GM18502 (cell line): ENCODE data around the gene OR2T1.
A peak's percentile ranks its signal among the peaks of the same experiment; 100 is the strongest.
"Not testable (repeated sequence)": the region's sequence is repeated elsewhere in the genome, so short reads cannot be mapped to it uniquely, and the experiment has no call there.

Experiments used
- ATAC-seq: cut with Tn5 transposase; IDR thresholded peaks from one replicate; pipeline ENCODE4 v1.9.1; 2021; ENCODE audit warnings: mild to moderate bottlenecking; ENCODE audit not compliant: unreplicated experiment, poor library complexity

The OR2T1 gene, protein sequence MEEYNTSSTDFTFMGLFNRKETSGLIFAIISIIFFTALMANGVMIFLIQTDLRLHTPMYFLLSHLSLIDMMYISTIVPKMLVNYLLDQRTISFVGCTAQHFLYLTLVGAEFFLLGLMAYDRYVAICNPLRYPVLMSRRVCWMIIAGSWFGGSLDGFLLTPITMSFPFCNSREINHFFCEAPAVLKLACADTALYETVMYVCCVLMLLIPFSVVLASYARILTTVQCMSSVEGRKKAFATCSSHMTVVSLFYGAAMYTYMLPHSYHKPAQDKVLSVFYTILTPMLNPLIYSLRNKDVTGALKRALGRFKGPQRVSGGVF

DNA sequence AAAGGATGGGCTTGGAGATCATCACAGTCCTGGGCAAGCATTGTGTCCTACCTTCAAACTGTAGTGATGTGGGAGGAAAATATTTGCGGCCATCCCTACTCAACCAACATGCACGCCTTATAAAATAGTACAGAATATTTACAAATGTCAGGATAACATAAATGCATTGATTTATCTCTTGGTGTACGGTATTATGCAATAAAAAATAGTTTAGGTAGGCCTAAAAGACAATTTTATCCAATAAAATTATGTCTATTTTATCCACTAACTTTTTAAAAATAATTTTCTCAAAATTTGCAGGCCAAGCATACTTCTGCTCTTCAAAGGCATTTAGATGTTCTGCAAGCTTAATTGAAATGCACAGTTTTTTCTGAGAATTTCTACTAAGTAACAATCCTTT is at the start of gene OR2T1:
TSS of gene OR2T1 (plus strand) at position 301 of the 400 bp plus-strand sequence. CDS start 3,100 bp downstream, outside the sequence.
- ATAC-seq, result no peak

DNA sequence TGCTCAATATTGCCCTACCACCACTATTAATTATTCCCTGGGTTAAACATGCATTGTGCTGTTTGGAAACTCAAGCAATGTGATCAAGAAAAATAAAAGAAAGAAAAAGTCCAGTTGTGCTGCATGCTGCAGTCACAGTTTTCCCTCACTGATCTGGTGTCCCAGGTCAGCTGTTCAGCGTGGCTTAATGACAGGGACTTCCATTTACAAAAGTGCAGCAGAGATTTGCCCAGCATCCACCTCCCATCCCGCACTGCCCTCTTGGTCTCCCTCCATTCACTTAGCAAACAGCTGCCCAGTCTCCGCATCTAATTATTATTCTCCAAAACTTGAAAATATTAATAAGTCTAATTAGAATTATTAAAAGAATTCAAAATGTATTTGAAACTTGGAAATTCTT is 43.4 kb upstream of the OR2T1 start:
- ATAC-seq, result no peak

DNA sequence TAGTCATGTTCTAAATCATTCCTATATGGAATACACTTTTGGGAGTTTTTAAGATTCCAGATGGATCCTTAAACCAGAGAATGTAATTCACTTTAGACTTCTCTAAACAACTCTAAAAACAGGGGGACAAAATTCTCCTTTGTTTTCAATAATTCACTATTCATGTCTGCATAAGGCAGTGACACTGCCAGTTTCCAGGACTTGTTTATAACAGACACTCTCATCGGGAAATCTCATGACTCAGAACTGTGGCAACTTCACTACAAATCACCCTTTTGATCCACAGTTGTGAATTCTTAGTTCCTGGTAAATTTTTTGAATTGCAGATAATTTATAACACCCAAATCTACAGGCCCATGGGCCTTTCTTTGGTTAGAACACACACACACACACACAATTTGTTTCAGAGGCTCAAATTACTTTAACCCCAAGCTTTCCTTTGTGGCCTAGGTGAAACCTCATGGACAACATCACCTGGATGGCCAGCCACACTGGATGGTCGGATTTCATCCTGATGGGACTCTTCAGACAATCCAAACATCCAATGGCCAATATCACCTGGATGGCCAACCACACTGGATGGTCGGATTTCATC is 41.6 kb upstream of the OR2T1 start, which contains the start of gene OR2T4:
TSS of gene OR2T4 (plus strand) at position 545 of the 595 bp plus-strand sequence. CDS start at position 545, 0 bp downstream.
- ATAC-seq, result no peak

DNA sequence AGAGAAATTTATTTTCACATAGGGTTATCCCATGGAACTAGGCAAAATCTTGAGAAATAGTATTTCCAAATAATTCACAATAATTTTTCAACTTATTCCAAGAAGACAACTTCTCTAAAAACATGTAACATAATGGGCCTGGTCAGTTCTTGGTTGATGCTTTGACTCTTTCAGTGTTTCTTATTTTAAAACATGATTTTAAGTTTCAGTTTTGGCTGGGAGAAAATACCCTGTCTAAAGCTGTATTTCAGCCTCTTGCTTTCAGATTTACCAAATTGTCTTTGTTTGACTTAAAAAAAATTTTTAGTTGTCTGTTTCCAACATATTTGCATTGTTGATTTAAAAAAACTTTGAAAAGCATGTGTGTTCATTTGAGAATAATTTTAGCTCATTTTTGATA is 36.2 kb upstream of the OR2T1 start:
- no peak for ATAC-seq

DNA sequence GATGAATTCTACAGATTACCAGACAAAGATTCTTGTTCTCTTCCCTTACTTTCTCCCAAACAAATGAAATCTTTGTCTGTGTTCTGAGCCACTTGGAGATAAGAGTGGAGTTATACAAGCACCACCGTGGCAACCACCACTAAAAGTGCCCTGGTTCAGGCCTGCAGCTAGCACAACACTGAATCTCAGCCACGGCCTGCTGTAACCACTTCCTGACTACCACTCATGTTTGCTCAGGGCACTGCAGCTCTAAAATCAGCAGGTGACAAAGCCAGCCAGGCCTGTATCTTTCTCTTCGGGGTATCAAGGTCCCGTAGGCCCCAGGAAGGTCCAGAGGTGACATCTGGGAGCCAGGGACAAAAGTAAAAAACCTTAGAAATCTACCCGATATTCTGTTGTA is 30.5 kb upstream of the OR2T1 start:
- peak; percentile 65 for ATAC-seq

DNA sequence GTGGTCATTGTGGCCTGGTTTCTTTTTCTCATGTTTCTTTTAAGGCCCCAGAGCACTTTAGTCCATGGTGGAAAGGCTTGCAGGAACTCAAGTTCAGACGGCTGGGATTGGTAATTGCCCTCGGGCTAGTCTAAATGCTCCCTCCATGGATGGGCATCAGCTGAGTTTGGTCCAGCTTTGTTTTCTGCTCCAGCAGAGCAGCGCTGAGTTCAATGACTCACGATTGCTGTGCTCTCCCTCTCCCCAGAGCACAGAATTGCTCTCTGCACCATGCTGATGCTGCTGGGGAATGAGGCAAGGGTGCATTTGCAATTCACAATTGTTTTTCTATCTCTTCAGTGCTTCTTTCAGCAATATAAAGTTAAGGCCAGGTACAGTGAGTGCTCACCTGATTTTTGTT is 29.1 kb upstream of the OR2T1 start:
- ATAC-seq, result no peak

DNA sequence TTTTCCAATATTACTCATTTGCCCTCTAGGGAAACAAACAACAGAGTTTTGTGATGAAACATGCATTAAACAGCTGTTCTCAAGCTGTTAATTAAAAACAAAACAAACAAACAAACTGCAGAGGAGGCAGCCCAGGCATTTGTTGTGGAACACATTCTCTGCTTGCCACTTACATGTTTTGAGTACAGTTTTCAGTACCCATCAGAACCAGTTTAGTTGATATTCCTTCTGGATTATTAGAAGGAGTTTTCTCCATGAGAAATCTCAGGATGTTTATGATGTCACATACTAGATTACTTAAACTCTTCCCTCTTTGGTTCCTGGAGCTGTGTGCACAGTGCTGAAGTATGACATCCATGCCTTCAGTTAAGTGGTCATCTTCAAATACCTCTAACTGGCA is 27.4 kb upstream of the OR2T1 start, which contains the start of gene OR2T6:
TSS of gene OR2T6 (plus strand) at position 301 of the 400 bp plus-strand sequence. CDS start 11,863 bp downstream, outside the sequence.
- ATAC-seq, result no peak

DNA sequence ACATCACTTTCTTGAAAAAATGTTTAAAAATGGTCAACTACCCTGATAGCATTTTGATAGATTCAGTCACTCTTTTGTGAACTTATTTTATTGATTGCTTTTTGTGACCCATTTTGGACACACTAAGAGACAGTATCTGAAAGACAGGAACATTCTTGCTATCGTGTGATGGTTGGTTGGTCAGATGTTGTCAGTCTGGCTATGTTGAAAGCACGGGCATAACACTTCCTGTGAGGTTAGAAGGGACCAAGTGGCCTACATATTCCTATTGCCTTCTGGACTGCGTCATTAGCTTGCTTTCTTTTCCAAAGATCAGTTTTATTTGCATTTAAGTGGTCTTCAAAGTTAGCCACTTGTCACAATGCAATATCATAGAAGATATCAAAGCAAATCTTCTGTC is 25.9 kb upstream of the OR2T1 start:
- no peak for ATAC-seq

DNA sequence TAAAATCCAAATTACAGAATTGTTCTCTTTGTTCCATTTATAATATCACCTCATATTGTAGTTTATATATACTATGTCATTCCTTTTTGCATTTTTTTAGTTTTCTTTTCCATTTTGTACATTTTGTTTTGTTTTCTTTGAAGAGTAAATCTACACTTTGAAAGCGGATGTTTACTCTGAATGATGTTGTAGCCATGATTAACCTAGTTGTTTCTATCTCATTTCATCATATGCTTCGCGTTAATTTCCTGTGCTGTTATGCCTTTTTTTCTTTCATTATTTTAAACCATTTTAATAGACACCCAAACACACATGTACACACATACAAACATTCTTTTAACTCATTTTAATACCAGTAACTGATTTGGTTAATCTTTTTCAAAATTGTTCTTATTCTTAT is 22.0 kb upstream of the OR2T1 start:
- ATAC-seq, result no peak

DNA sequence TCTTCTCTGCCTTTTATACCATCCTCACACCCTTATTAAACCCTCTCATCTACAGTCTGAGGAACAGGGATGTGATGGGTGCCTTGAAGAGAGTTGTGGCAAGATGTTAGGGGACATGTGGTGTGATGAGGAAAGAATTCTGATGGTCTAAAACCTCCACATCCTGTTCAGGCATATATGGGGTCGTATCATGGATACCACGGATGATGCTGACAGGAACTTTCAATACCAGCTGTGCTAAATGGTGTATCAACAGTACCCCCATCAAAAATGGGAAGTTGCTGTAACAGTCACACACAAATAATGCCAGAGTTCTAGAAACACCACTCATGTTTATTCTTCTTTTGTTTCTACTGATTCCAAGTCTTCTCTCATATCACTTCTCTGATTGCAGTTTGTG is 14.4 kb upstream of the OR2T1 start:
- no peak for ATAC-seq

DNA sequence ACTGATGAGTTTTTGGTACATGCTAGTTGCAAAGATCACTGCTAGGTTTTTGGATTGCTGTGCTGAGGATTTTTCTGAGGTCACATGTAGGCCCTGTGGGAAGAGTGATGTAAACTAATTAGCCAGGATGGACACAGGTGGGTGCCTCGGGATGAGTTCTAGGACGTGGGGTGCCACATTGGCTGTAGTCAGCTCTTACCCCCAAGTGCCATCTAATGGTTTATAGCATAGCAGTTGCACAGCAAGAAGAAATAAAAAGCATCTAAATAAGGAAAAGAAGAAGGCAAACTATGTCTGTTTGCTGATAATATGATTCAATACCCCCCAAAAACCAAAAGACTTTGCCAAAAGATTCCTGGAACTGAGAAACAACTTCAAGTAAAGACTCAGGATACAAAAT is 9.8 kb upstream of the OR2T1 start:
- ATAC-seq, result no peak

DNA sequence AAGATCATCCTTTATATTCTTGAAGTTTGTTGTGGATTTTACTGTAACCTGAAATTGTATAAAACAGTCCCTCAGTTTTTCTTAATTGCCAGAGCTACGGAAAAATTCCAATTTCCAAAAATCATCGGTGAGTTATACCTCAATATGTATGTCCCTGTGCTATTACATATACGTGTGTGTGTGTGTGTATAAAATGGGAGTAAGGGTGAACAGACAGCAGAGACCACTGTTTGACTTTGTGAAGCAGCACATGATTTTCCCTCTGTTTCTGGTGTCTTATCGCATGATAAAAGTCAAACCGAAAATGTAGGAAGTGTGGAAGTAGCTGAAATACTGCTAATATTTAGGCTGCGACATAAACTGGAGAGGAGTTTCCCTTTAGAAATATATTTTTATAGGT is 1.2 kb downstream of the OR2T1 start:
- ATAC-seq, result no peak

DNA sequence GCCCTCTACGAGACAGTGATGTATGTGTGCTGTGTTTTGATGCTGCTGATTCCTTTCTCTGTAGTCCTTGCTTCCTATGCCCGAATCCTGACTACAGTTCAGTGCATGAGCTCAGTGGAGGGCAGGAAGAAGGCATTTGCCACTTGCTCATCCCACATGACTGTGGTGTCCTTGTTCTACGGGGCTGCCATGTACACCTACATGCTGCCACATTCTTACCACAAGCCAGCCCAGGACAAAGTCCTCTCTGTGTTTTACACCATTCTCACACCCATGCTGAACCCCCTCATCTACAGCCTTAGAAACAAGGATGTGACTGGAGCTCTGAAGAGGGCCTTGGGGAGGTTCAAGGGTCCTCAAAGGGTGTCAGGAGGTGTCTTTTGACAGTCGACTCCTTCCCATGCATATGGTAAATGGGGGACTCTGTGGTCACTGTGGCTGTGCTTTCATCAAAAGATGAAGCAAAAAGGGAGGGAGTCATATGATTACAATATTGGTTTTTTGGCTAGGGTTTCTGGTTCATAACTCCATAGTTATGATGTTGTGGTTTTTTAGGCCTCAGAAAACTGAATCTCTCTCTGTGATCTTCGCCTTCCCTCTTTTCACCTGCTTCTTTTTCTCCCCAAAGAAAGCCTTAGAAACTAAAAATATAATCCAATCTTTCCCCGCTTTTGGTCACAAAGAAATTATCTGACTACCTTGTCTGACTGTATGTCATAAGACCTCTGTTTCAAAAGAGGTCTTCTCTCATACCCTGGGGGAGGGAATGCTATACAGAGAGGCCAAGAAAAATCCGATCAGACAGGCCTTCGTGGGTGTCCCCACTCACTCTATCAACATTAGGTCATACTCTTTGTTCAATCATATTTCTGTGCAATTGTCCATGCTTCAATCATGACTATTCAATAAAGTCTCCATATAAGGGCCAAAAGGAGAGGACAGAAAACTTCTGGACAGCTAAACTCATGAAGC is 4.2 kb downstream of the OR2T1 start:
- no peak for ATAC-seq

DNA sequence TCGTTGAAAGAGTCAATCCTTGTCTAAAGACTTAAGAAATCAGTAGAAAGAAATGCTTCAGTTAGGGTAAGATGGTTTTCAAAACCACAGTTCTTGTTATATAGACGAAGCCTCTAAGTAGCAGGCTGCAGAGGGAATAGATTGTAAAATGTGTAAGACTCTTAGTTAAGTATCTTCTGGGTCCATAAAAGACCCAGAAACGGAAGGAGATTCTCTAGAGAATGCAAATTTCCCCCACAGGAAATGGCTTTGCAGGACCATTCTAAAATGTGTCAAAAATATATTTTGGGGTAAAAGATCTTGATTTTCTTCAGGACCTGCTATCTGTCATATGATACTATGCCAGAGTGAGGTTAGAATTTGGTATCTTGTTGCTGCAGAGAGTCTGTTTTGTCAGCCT is 13.4 kb downstream of the OR2T1 start:
- peak; percentile 62 for ATAC-seq

DNA sequence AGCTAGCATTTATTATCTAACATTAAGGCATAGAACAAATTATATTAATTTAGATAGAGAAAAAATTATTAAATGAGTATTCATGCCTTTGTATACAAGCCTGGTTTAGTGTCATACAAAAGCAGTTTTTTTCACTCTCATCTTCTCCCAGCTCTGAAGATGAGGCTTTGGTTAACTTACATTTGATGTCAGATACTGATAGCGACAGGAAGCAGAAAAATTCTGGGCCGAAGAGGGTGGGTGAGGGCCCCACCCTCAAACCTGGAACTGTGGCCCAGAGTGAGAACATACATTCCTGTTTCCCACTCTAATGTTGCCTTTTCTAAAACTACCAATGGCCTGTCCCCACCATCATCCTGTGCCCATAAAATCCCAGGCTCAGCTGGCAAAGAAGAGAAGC is 15.0 kb downstream of the OR2T1 start:
- no peak for ATAC-seq

DNA sequence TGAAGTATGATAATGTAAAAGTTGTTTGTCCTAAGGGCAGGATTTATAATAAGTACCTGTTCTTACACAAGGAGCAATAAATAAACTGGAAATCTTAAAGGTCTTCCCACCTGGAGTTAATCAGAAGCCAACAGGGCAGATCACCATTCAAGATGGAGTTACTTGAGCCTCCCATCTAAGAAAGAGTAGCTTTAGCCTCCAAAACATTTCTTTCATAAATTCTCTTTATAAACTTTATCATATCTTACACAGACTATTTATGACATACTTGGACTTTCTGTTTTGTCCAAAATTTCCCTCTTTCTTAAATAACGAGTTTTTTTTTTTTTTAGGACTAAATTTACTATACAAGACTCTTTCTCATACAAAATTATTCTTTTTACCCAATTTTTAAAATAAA is 18.5 kb downstream of the OR2T1 start:
- no peak for ATAC-seq

DNA sequence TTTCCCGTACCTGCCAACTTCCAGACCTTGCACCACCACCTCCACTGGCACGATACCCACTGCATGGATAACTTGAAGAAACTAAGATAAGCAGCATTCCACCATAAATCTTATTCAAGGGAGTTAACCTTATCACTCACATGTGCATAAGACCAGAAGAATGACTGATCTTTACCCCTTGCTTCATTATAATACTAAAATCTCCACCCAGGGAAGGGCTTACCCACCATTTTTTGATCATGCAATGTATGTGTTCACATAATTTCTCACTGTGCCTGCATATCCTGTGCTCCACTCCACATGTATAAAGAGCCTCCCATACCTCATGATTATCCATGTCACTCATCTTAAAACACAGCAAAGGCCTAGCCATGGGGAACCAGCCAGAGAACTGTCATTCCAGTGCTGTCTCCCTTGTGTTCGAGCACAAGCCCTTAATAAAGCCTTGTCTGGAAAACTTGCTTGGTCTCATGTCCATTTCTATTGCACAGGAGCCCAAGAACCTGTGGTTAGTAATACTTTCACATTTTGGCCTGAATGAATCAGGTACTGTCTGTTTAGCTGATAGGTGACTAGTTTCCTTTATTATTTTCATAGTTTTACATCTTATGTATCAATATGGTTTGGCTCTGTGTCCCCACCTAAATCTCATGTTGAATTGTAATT is 24.8 kb downstream of the OR2T1 start:
- ATAC-seq, result peak; percentile 43

DNA sequence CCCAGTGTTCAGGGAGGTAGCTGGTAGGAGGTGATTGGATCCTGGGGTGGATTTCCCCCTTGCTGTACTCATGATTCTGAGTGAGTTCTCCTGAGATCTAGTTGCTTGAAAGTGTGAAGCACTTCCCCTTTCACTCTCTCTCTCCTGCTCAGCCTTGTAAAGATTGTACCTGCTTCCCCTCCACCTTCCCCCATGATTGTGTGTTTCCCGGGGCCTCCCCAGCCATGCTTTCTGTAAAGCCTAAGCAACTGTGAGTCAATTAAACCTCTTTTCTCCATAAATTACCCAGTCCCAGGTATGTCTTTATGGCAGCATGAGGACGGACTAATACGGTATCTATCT is 25.3 kb downstream of the OR2T1 start:
- peak; percentile 91 for ATAC-seq

DNA sequence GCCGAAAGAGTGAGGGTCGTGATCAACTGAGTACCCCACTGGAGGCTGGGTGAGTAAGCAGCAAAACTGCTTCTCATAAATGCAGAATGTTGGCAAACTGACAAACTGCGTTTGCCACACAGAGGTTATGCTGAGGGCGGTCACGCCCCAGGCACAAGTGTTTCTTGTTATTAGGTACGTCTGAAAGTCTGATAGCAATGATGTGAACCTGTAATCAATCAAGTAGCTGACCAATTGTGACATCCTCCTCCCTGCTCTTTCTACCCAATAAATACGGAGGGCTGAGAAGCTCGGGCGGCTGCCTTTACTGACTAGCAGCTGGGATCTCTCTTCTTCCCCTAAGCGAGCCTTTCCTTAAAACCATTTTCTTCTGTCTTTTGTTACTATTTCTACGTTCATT is 28.8 kb downstream of the OR2T1 start:
- not testable (repeated sequence) for ATAC-seq

DNA sequence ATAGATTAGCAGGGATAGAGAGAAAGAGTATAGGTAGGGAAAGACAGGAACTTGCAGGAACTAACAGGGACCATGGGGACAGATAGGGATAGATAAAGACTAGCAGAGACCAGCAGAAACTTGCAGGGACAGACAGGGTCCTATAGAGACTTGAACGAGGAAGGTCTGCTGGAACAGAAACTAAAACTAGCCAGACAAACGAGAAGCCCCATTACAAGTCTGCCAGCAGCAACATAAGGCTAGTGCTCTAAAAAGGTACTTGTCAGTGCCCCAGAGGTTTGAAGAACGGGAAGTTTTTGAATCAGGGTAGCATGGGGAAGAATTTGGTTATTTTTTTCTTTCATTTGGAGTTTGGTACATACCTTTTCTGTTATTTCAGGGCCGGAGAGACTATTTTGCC is 29.4 kb downstream of the OR2T1 start:
- peak; percentile 40 for ATAC-seq
